Stimulated activated CD4-positive, alpha-beta T cell treated with anti-CD3 and anti-CD28 coated beads, TNF-alpha, amount 100 ng/mL, for 4 hours (primary cell): ENCODE measurements around the gene FARS2.
A peak's percentile ranks its signal among the peaks of the same experiment; 100 is the strongest.

ENCODE experiments used
- DNase-seq, 3 experiments: peaks; one replicate each; pipeline ENCODE4 v3.0.0-alpha.2; 2020; ENCODE audit warnings: low read depth in 3 of 3

The FARS2 gene

GRCh38 chr6:5287205-5287965, 26.1 kb downstream of the FARS2 start:
- no peak for DNase-seq

GRCh38 chr6:5287966-5288297, 26.6 kb downstream of the FARS2 start:
- DNase-seq, result no peak

- no peak for DNase-seq
Measured at GRCh38 chr6:5290097-5290496, 28.8 kb downstream of the FARS2 start.

- no peak for DNase-seq
Measured at GRCh38 chr6:5290500-5290899, 29.2 kb downstream of the FARS2 start.

GRCh38 chr6:5292154-5292553, 30.8 kb downstream of the FARS2 start:
- DNase-seq, result no peak

GRCh38 chr6:5293692-5294091, 32.4 kb downstream of the FARS2 start:
- no peak for DNase-seq

GRCh38 chr6:5294392-5295211, 33.3 kb downstream of the FARS2 start:
- DNase-seq, result no peak

- no peak for DNase-seq
Measured at GRCh38 chr6:5295623-5296022, 34.3 kb downstream of the FARS2 start.

- DNase-seq, result no peak
Measured at GRCh38 chr6:5300206-5300764, 39.0 kb downstream of the FARS2 start.

GRCh38 chr6:5302220-5302946, 41.1 kb downstream of the FARS2 start:
- no peak for DNase-seq

- peak; percentile 4 to 32 (median 26) for DNase-seq
Measured at GRCh38 chr6:5302995-5303622, 41.8 kb downstream of the FARS2 start.

GRCh38 chr6:5303682-5304081, 42.4 kb downstream of the FARS2 start:
- no peak for DNase-seq

- DNase-seq, result no peak
Measured at GRCh38 chr6:5305968-5306626, 44.8 kb downstream of the FARS2 start.

- DNase-seq, result no peak
Measured at GRCh38 chr6:5307058-5307457, 45.7 kb downstream of the FARS2 start.

GRCh38 chr6:5308066-5308465, 46.8 kb downstream of the FARS2 start:
- DNase-seq, result no peak

- no peak for DNase-seq
Measured at GRCh38 chr6:5314191-5314865, 53.0 kb downstream of the FARS2 start.

- no peak for DNase-seq
Measured at GRCh38 chr6:5315881-5316280, 54.6 kb downstream of the FARS2 start.

- no peak for DNase-seq
Measured at GRCh38 chr6:5316951-5317350, 55.6 kb downstream of the FARS2 start.

GRCh38 chr6:5318617-5319272, 57.4 kb downstream of the FARS2 start:
- no peak for DNase-seq

- DNase-seq, result no peak
Measured at GRCh38 chr6:5323979-5324378, 62.7 kb downstream of the FARS2 start.
